ENCODE results near the gene WWOX. TPM values are rescaled to one million over a fixed set of nuclear protein-coding genes. Genes with fewer than 3 reads are reported as not detected.

WWOX gene
- total RNA-seq, 1 donor from 2014 or later, result 19.2 TPM

- H3K4me1 ChIP-seq, result no peaks in the 10 kb centered on the region
- H3K4me3 ChIP-seq, result no peak overlapping the region
- ATAC-seq (no peak), DNase-seq (no peak)
- TF ChIP-seq CTCF (IDR thresholded peaks at IDR 0.05), result no peak
- intact Hi-C loops (cut with DNase I), result no loop called here
- no peak overlapping the region for H3K27ac ChIP-seq
- no peaks in the 10 kb centered on the region for H3K9me3 ChIP-seq
- no peaks in the 10 kb centered on the region for H3K36me3 ChIP-seq
- no peaks in the 10 kb centered on the region for H3K27me3 ChIP-seq (ENCODE audit: low read depth)
These were observed 871.2 kb downstream of the WWOX start for GRCh38 chr16:78970650-78971049.

- intact Hi-C loops (cut with DNase I), result no loop called here
- no peak for DNase-seq
These were observed 872.6 kb downstream of the WWOX start for GRCh38 chr16:78972006-78972405.

GRCh38 chr16:78972986-78973385, 873.5 kb downstream of the WWOX start:
- TF ChIP-seq CTCF (IDR thresholded peaks at IDR 0.05), result no peak

More at GRCh38 chr16:78972006-78972405, 872.6 kb downstream of the WWOX start:
- Histone ChIP-seq H3K36me3 (no peaks in the 10 kb centered on the region), H3K4me3 (no peak overlapping the region), H3K4me1 (no peaks in the 10 kb centered on the region), H3K9me3 (no peaks in the 10 kb centered on the region), H3K27me3 (ENCODE audit: low read depth) (no peaks in the 10 kb centered on the region), H3K27ac (no peak overlapping the region)
- no peak for ATAC-seq
- TF ChIP-seq CTCF (IDR thresholded peaks at IDR 0.05), result no peak

GRCh38 chr16:78976212-78976611, 876.8 kb downstream of the WWOX start:
- no peak for ATAC-seq
- no peak overlapping the region for H3K27ac ChIP-seq
- no peaks in the 10 kb centered on the region for H3K9me3 ChIP-seq
- TF ChIP-seq CTCF (IDR thresholded peaks at IDR 0.05), result no peak
- H3K27me3 ChIP-seq (ENCODE audit: low read depth), result no peaks in the 10 kb centered on the region
- H3K4me3 ChIP-seq, result no peak overlapping the region
- H3K4me1 ChIP-seq, result no peaks in the 10 kb centered on the region
- H3K36me3 ChIP-seq, result no peaks in the 10 kb centered on the region
- intact Hi-C loops (cut with DNase I), result no loop called here
- no peak for DNase-seq

More at GRCh38 chr16:78972986-78973385, 873.5 kb downstream of the WWOX start:
- H3K27ac ChIP-seq, result no peak overlapping the region
- no peaks in the 10 kb centered on the region for H3K9me3 ChIP-seq
- intact Hi-C loops (cut with DNase I), result no loop called here
- DNase-seq (no peak), ATAC-seq (no peak)
- H3K4me3 ChIP-seq, result no peak overlapping the region
- no peaks in the 10 kb centered on the region for H3K4me1 ChIP-seq
- H3K36me3 ChIP-seq, result no peaks in the 10 kb centered on the region
- no peaks in the 10 kb centered on the region for H3K27me3 ChIP-seq (ENCODE audit: low read depth)

GRCh38 chr16:78980825-78981224, 881.4 kb downstream of the WWOX start:
- TF ChIP-seq CTCF (IDR thresholded peaks at IDR 0.05), result no peak
- no peaks in the 10 kb centered on the region for H3K4me1 ChIP-seq
- ATAC-seq (no peak), DNase-seq (no peak)
- no peaks in the 10 kb centered on the region for H3K36me3 ChIP-seq
- intact Hi-C loops (cut with DNase I), result no loop called here
- H3K4me3 ChIP-seq, result no peak overlapping the region
- no peaks in the 10 kb centered on the region for H3K9me3 ChIP-seq
- no peaks in the 10 kb centered on the region for H3K27me3 ChIP-seq (ENCODE audit: low read depth)
- no peak overlapping the region for H3K27ac ChIP-seq

All from lower lobe of right lung (tissue), 2 donors.